DMS79 treated with DMSO at 0.1 percent for 48 hours (cell line): Measurements from ENCODE around the gene ITGB2.

Source experiments
- DNase-seq: peaks from one replicate; lab custom pipeline; 2025; lab: John Stamatoyannopoulos, UW

The ITGB2 gene

DNA sequence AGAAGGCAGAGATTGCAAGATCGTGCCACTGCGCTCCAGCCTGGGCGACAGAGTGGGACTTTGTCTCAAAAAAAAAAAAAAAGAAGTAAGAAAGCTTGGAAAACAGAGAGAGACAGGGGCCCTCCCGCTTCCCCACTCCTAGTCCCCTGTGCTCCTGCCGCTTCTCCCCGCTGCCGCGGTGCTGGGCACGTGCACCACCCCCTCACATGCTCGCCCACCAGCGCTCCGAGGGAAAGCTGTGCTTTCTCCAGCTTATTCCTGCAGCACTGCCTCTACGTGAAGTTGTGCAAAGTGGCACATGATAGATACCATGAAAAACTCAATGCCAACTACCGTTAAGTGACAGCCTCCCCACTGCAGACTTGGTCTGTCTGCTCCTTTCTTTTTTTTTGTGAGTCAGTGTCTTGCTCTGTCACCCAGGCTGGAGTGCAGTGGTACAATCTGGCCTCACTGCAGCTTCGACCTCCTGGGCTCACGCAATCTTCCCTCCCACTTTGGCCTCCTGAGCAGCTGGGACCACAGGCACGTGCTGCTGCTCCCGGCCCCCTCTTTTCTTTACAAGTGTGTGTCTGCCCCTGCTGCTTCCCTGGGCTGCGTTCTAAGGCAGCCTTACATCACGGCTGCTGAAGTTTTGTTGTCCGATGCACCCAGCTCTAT, 34.6 kb upstream of the ITGB2 start:
- DNase-seq = no peak

DNA sequence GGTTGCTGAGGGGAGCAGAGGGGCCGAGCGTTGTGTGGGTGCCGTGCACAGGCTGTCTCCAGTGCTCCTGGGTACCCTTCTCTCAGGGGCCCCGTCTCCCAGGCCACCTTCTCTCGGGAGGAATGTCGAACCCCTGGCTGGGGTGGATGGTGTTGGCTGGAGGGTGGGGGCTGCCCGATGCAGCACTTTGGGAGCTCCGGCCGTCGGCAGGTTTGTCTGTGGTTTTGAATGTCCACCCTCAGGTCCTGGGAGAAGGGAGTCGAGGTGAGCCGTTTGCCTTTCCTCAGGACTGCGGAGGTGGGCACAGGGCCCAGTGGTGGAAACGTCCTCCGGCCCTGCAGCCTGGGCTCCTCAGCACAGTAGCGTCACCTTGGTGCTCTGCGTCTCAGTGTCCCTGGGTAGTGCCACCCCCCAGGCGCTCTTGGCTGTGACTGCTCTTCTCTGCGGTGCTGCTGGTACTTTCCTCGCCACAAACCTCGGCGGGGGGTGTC, 33.6 kb upstream of the ITGB2 start:
- no peak for DNase-seq

DNA sequence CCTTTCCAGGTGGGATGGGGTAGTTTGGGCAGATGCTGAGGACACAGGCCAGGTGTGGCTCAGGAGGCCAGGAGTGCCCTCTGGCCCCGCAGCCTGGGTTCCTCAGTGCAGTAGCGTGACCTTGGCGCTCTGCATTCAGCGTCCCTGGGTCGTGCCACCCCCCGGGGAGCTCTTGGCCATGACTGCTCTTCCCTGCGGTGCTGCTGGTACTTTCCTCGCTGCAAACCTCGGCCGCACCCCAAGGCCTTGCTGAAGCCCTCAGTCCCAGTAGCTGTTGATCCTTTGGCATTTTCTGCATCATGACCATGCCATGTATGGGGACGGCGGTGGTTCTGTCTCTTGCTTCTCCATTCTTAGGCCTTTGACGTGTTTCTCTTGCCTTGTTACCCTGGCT, 32.9 kb upstream of the ITGB2 start:
- DNase-seq = no peak

DNA sequence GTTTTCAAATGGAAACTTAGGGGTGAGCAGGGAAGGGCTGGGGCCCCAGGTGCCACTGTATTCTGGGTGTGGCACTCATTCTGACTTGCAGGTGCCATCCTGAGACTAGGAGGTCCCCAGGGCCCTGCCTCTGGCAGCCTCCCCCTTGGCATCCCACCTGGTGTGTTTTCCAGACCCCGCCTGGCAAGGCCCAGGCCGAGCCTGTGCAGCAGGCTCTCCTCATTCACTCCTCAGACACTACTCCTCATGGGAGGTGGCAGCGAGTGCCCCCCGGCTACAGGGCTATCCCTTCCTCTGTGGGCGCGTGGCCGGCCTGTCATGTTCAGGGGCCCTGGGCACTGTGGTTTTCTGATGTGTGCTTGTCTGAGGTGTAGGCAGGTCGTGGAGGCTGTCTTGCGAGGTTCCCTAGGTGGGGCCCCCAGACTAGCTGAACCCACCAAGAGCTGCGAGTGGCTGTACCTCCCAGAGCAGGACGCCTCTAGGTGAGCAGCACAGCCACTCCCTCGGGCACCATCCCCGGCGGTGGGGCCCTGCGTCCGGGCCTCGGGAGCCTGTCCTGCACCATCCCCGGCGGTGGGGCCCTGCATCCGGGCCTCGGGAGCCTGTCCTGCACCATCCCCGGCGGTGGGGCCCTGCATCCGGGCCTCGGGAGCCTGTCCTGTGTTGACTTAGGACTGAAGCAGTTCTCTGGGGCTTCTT, 32.4 kb upstream of the ITGB2 start:
- DNase-seq = no peak

DNA sequence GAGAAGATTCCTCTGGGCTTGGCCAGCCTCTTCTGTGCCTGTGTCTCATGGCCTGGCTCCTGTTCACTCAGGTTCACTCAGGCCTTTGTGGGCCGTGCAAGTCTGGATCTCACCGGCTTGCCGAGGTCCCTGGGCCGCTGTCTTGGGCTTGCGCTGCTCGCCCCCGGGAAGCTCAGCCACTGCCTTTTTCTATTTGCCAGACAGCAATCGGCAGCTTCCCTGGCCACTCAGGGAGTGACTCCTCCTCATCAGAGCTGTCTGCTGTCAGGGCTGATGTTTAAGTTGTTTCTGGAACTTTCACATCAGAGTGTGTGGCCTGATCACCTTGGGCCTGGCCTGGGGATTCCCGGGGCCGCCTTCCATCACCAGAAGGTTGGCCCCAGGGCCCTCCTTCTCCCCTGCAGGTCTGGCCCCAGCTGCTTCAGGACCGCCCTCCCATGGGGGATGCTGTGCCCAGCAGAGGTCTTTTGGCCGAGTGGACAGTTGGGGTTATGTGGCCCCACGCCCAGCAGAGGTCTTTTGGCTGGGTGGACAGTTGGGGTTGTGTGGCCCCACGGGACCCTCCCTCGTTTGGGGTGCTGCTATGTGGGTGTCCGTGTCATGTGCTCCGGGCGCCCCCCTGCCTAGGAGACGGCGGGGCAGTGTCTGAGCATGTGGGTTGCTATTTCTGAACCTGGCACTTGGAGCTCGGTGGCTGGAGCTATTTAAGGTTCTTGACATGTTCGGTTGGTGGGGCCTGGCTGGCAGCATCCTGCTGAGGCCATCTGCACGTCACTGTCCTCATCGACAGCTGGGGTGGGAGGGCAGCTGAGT, 31.6 kb upstream of the ITGB2 start:
- no peak for DNase-seq

DNA sequence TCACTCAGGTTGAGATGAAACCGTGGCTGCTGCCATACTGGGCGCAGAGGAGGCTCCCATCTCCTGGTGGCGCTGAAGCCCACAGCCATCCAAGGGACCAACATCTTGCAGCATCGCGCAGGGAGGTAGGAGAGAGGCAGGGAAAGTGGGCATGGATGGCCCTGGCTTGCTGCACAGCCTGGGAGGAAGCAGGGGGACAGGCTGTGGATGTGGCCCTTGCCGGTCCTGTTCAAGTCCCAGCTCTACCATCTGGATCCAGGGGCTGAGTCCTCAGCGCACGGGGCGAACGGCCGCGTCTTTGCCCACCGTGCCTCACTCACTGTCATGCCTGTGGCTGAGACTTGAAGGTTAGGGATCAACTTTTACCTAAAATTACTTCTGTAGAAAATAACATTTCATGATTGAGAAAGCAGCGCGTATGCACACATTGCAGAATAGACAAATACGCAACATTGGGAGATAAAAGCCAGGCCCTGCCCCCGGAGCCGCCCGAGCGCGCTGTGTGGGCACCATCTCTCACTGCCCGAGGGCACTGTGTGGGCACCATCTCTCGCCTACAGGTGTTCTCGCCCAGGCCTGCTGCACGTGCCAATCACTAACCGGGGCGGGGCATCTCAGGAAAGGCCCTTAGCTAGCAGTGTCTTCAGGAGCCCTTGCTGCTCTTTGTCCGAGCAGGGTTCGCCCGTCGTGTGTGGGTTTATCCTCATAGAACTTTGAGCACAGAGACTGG, 30.7 kb upstream of the ITGB2 start:
- no peak for DNase-seq

DNA sequence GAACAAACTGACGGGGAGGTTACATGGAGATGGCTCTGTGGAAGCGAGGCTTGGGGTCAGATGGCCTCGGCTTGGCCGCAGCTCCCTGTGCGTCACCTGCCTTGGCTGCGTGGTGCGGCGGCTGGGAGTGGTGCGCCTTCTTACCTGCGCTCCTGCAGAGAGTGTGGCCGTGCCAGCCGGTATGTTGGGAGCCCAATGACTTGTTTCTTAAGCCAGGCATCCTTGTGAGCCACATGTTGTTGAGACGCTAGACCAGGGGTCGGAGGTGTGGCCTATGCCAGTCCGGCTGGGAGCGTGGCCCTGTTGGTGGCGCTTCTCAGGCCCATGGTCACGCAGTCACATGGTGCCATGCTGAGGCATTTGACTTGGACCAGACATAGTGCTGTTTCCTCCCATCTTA, 29.7 kb upstream of the ITGB2 start:
- no peak for DNase-seq

DNA sequence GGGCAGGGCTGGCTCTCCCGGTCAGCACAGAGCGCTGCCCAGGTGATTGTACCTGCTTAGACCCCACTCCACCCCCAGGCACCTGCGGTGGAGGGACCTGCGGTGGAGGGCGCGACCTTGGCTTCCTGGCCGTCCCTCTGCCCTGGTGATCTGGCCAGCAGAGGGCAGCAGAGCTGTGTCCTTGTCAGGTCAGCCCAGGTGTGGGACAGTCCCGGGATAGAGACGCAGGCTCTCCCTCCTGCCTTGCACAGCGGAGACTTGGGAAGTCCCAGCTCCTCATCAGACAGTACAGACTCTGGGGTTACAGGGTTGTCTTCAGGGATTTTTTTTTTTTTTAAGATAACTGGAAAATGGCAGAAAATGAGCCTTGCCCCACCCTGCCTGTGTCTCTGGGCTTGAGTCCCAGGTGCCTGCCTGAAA, 29.1 kb upstream of the ITGB2 start:
- DNase-seq = peak; percentile 18

DNA sequence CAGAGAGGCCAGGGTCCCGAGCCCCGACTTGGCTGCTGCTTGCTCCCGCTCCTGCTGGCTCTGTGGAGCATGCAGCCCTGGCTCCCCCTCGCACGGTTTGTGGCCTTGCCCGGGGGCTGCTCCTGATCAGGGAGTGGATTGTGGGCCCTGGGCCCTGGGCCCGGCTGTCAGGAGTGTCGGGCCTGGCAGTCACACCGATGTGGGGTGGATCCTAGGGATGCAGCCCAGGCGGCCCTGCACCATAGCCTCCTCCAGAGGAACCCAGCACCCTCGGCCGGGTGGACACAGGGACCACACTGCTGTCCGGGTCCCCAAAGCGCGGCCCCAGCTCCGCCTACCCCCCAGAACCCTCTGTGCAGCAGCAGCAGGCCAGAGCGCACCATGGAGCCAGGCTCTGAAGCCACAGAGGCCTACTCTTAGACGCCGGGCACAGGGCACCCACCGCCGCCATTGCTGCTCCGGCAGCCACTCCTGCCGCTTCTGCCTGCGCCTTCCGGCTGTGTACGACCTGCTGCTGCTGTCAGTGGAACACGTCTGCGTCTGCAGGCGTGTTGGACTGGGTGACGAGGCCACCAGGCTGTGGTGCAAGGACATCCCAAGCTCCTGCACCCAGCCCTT, 28.6 kb upstream of the ITGB2 start:
- no peak for DNase-seq

DNA sequence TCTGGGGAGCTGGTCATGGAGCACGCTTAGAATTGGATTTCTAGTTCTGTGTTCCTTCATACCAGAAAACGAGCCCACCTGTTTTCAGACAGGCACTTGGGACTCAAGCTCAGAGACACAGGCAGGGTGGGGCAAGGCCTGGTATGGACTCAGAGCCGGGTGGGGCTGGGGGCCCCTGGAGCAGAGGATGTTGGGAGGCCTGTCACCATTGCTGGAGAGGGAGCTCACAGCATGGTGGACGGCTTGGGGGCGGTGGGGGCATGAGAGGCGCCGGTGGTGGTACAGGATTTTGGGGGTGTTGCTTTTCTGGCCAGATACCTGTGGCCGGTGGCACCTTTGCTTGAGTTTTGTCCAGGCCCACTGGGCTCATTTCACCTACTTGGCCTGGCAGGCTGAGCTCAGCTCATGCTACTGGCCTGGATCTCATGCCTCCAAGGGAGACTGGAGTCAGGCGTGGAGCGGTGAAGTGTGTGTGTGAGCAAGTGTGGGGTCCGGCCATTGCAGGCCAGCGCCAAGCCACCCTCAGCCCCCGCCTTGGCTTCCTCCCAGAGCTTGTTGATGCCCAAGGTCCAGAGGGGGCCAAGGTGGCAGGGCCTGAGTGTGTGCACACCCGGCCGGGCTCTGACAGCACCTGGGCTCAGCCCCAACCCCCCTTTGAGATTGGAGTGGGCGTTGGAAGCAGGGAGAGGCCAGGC, 27.9 kb upstream of the ITGB2 start:
- DNase-seq = no peak

DNA sequence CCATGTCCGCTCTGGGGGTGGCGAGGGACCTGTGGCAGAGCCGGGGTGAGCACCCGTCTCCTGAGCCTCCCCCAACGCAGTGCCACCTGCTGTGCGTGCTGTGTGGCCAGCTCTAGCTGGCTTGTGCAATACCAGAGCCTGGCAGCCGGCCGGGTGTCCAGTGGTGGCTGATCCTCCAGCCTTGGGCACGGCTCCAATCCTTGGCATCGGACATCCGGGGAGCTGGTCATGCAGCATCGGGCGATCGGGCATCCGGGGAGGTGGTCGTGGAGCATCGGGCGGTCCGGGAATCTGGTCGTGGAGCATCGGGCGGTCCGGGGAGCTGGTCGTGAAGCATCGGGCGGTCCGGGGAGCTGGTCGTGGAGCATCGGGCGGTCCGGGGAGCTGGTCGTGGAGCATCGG, 27.2 kb upstream of the ITGB2 start:
- DNase-seq = no peak

DNA sequence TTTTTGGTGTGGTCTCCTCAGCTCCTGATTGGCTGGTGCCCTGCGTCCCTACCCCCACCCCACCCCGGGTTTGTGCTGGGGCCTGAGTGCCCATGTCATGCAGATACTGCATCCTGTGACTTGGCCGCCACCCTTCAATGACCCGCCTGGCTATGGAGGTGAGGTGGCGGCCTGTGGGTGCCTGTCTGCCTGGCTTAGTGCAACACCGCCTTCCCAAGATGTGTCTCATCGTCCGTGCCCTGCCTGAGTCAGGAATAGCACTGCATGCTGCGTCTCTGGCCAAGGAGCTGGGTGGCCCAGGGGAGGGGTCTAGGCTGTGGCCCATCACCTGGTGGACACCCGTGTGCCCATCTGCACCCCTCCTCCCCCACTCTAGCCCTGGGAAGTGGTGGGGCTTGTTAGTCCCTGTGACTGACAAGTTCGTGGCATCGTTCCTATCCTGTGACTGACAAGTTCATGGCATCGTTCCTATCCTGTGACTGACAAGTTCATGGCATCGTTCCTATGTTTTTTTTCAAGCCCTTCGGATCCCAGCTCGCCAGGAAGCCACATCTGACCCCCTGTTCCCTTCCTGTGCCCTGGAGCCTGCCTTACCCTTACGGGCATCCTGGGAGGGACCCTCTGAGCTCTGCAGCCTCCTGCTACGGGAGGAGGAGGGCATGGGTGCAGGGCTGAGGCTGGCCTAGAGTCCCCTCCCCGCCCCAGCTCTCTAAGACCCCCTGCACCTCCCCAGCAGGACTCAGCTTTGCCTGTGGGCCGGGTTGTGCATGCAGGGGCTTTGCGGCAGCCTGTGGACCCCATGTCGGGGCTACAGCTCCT, 26.6 kb upstream of the ITGB2 start:
- no peak for DNase-seq

DNA sequence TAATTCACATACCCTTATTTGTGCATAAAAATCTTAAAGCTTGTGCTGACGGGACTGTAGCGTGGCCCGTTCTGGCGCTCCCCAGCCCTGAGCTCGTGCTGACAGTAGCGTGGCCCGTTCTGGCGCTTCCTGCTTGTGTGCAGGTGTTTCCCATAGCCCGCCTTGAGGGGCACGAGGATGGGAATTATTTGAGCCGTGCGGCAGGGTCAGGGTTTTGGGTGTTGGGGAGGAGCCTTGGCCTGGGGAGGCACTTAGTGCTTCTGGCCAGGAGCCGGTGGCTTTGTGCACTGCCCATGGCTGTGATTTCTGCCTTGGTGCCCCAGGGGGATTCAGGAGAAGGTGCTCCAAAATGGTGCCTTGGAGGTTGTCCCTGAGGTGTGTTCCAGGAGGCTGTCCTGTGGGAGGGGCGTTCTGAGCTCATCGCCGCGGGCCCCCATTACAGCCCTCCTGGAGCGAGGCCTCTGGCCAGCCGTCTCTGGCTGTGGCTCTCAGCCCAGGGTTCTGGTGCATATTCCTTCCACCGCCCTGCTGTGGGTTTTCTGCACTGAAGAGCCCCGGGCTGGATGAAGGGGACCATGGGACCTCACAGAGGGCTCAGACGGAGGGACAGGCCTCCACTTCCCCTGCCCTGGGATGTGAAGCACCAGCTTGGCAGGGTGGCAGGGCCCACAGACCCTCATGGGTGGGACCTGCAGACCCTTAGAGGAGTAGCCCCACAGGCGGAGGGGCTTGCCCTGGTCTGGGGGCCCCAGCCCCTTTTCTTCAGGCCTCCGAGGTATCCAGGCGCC, 25.7 kb upstream of the ITGB2 start:
- DNase-seq = no peak

DNA sequence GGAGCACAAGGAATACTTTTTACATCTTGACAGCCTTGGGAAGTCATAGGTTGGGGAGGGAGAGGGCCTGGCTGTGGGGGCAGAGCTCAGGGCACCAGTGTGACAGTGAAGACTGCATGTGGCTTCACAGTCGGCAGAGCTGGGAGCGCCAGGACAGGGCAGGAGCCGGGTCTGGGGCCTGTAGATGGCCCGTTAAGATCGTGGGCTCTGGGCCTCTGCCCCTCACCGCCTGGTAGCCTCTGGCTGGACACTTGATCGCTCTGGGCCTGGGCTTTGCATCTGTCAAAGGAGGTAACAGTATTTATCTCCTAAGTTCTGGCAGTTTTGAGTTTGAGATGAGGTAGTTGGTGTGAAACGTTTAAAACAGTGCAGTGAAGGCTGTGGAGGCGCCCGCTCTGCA, 23.9 kb upstream of the ITGB2 start:
- DNase-seq = no peak

DNA sequence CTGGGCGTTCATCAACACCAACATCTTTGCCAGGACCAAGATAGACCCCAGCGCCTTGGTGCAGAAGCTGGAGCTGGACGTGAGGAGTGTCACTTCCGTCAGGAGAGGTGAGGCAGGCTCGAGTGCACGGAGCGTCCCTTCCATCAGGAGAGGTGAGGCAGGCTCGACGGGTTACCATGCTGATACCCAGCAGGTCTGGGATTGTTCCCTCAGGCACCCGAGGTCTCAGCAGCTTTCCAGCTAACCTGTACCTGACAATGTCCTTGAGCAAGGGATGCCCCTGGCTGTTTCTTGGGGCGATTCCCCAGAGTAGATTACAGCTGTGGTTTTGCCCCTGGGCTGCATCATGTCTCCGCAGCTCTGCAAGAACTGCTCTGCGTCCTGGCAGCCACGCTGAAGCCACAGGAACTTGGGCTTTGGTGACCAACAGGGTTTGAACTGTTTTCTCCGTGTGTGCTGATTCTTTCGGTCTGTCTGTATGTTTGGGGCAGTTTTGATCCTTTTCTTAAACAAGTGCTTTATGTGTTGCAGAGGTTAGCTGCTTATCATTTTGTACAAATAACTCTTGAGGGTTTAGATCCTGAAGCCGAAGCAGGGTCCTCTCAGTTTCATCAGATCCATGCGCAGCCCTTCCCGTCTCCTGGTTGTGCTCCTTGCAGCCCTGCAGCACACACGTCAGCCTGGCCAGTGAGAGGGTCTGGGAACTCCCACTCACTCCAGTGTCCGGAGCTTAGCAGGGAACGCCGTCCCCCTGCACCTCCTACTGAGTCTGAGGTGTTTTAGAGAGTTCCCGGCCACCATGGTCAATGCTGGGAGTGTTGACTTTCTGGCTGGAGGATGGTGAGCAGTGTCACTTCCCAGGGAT, 23.2 kb upstream of the ITGB2 start:
- DNase-seq = no peak

DNA sequence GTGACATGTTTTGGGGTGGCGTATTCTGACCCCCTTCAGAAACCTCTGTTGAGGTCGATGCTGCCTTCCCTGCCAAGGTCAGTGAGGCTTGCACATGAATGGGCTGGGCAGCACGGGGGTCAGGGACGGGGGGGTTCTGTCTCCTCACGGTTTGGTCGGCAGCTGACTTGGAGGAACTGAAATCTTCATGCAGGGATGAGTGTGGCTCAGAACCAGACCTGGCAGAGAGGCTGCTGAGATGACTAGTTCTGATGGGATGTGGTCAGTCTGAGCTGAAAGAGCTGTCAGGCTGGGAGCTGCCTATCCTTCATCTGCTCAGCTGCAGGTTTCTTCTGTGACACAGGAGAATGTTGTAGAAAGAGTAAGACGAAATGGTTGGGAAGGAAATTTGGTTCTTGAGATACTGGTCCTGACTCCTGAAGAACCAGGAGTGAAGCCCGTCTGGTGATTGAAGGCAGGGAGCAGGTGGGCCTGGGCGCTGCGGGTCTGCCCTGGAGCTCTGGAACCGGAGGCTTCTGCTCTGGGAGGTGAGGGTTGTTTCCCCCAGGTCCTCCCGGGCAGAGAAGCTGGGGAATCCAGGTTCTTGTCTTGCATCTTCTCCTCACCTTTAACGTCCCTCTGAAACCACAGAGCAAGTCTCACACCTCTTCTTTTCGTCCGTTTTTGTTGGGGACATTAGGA, 22.4 kb upstream of the ITGB2 start:
- no peak for DNase-seq

DNA sequence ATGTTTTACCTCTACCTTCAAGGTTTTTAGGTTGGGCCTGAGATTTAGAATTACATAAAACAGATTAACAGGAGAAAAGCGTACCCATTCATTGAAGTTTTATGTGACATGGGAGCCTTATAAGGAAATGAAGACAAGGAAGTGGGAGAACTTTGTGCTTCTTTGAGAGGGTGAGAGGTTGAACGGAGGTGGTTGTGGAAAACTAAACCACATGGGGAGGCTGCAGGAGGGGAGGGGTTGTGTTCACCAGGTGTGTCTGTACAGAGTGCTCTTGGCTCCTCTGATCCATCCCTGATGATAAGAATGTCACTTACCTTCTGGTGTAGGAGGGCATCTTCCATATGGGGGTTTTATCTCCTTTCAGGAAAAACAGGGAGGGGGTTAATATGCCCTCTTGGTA, 21.9 kb upstream of the ITGB2 start:
- DNase-seq = no peak

DNA sequence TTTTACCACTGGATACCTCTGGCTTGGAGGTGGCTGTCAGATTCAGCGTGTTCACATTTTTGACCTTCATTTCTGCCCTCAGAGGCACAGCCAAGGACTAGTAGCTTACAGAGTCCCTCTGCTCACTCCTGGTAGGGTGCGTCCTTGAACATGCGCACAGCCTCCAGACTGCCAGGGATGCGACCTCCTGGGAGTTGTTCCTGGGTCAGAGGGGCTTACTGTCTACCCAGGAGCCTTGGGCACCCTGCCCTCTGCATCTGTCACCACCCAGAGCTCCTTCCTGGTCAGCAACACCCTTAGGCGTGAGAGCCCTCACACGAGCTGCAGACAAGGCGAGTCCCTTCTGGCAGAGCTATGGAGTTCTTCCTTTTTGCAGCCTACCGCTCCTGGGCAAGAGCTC, 20.9 kb upstream of the ITGB2 start:
- DNase-seq = no peak
